GM12878 (cell line): Measurements from ENCODE around the gene NALF2.

Source experiments
- ESRRA ChIP-seq: IDR thresholded peaks from 2 replicates; pipeline ENCODE4 v1.6.1; 2012; ENCODE audit warnings: mild to moderate bottlenecking, low read length, improper control_type of control experiment
- EZH2 ChIP-seq: IDR thresholded peaks from 2 replicates; pipeline ENCODE4 v1.6.1; 2012; ENCODE audit warnings: low read depth, mild to moderate bottlenecking, control low read depth, inconsistent platforms, low read length, borderline replicate concordance; ENCODE audit not compliant: control insufficient read depth
- HDAC6 ChIP-seq: fragments of 200-600 bp; sonication (generic); IDR thresholded peaks from one replicate; pipeline ENCODE4 v1.8.0; 2017; ENCODE audit warnings: antibody characterized with exemption; ENCODE audit not compliant: unreplicated experiment
- KDM1A ChIP-seq: fragments of 200-600 bp; sonication (generic); IDR thresholded peaks from 2 replicates; pipeline ENCODE4 v1.6.1; 2016; ENCODE audit warnings: borderline replicate concordance
- MAX ChIP-seq: IDR thresholded peaks from 2 replicates; pipeline ENCODE4 v1.6.1; 2012; ENCODE audit warnings: low read depth, low read length, improper control_type of control experiment
- MYB ChIP-seq: fragments of 150-350 bp; IDR thresholded peaks from 2 replicates; pipeline ENCODE4 v1.6.1; 2014; ENCODE audit warnings: mild to moderate bottlenecking, low read depth, low read length, borderline replicate concordance
- MYC ChIP-seq: IDR thresholded peaks from 2 replicates; pipeline ENCODE4 v1.6.1; 2011; ENCODE audit warnings: mild to moderate bottlenecking, low read length, moderate library complexity, inconsistent platforms; ENCODE audit not compliant: insufficient read depth, insufficient replicate concordance, insufficient read length, severe bottlenecking
- POLR2AphosphoS2 ChIP-seq: IDR thresholded peaks from 2 replicates; pipeline ENCODE4 v1.6.1; 2011; ENCODE audit warnings: low read depth, mild to moderate bottlenecking, low read length, improper control_type of control experiment, moderate library complexity
- RFX5 ChIP-seq: IDR thresholded peaks from 2 replicates; pipeline ENCODE4 v1.6.1; 2011; ENCODE audit warnings: low read depth, low read length, improper control_type of control experiment
- SIN3A ChIP-seq: IDR thresholded peaks from 2 replicates; pipeline ENCODE4 v1.6.1; 2012; ENCODE audit warnings: low read depth, low read length, improper control_type of control experiment
- TF ChIP-seq, protein P1 (sequence below): fragments of 150-350 bp; IDR thresholded peaks from 2 replicates; pipeline ENCODE4 v1.6.1; 2016; ENCODE audit warnings: low read depth, low read length
- TF ChIP-seq, protein P2 (sequence below), 3 experiments: IDR thresholded peaks in 2 of 3; conservative IDR thresholded peaks in 1 of 3; 2 replicates each; pipeline ENCODE4 v1.5.1; 2011; ENCODE audit warnings: low read depth in 3 of 3, low read length in 3 of 3, mild to moderate bottlenecking in 3 of 3, control low read depth in 2 of 3, moderate library complexity in 2 of 3, inconsistent platforms in 1 of 3, mixed read lengths in 1 of 3; ENCODE audit not compliant: control insufficient read depth in 2 of 3, insufficient read depth in 1 of 3; ENCODE audit errors: extremely low read depth in 1 of 3

DNA sequence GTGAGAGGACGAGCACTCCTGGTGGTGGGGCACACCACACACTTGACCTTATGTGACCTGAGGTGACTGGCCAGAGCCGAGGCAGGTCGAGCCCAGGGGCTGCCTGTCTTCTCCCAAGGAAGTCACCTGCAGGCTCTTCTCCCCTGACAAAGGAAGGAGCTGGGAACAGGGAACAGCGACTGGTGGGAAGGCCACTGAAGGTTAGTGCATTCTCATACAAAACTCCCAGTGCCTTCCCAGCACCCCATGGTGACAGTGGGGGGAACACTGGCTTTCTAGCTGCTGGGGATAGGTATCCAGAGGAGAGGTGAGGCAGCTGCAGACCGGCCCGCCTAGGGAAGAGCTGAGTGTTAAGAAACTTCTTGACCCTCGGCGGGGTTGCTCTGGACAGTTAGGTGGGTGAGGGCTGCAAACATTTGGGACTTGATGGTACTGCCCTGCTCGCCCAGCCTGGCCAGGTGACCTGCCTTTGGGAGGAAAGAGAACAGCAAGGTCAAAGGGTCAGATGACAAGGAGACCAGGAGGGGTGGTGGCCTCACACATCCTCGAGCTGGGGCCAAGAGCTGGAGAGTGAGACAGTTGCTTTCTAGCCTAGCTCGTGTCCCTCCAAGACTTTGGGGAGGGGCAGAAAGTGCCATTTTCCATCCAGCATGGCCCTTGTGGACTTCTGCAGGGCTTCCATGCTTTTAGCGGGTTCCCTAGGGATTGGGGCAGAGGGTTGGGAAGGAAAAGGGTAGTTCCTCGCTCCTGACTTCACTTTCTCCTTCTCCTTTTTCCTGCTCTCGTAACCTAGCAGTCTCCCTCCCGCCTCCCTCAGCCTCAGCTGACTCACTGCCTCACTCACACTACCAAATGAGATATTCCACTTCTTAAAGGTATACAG lies 2.7 kb downstream of the NALF2 start:
- TF ChIP-seq MAX (no peak), ESRRA (no peak), POLR2AphosphoS2 (no peak), RFX5 (no peak), MYB (no peak), EZH2 (no peak), SIN3A (no peak), KDM1A (no peak), MYC (no peak), HDAC6 (no peak)
- TF ChIP-seq, protein P1, sequence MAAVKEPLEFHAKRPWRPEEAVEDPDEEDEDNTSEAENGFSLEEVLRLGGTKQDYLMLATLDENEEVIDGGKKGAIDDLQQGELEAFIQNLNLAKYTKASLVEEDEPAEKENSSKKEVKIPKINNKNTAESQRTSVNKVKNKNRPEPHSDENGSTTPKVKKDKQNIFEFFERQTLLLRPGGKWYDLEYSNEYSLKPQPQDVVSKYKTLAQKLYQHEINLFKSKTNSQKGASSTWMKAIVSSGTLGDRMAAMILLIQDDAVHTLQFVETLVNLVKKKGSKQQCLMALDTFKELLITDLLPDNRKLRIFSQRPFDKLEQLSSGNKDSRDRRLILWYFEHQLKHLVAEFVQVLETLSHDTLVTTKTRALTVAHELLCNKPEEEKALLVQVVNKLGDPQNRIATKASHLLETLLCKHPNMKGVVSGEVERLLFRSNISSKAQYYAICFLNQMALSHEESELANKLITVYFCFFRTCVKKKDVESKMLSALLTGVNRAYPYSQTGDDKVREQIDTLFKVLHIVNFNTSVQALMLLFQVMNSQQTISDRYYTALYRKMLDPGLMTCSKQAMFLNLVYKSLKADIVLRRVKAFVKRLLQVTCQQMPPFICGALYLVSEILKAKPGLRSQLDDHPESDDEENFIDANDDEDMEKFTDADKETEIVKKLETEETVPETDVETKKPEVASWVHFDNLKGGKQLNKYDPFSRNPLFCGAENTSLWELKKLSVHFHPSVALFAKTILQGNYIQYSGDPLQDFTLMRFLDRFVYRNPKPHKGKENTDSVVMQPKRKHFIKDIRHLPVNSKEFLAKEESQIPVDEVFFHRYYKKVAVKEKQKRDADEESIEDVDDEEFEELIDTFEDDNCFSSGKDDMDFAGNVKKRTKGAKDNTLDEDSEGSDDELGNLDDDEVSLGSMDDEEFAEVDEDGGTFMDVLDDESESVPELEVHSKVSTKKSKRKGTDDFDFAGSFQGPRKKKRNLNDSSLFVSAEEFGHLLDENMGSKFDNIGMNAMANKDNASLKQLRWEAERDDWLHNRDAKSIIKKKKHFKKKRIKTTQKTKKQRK: no peak
- TF ChIP-seq, protein P2, sequence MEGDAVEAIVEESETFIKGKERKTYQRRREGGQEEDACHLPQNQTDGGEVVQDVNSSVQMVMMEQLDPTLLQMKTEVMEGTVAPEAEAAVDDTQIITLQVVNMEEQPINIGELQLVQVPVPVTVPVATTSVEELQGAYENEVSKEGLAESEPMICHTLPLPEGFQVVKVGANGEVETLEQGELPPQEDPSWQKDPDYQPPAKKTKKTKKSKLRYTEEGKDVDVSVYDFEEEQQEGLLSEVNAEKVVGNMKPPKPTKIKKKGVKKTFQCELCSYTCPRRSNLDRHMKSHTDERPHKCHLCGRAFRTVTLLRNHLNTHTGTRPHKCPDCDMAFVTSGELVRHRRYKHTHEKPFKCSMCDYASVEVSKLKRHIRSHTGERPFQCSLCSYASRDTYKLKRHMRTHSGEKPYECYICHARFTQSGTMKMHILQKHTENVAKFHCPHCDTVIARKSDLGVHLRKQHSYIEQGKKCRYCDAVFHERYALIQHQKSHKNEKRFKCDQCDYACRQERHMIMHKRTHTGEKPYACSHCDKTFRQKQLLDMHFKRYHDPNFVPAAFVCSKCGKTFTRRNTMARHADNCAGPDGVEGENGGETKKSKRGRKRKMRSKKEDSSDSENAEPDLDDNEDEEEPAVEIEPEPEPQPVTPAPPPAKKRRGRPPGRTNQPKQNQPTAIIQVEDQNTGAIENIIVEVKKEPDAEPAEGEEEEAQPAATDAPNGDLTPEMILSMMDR (IDR thresholded peaks at IDR 0.05 in 2 of 3, conservative IDR thresholded peaks at IDR 0.05 in 1 of 3; ENCODE audit: control insufficient read depth in 2 of 3, extremely low read depth in 1 of 3, insufficient read depth in 1 of 3, low read depth in 3 of 3, low read length in 3 of 3): no peak
